IMR-90 (cell line): ENCODE results near the gene AHDC1.

ENCODE experiments used
- POLR2A ChIP-seq: IDR thresholded peaks from 2 replicates; pipeline ENCODE4 v1.6.1; 2012; ENCODE audit warnings: mild to moderate bottlenecking, low read depth, low read length
- RCOR1 ChIP-seq: IDR thresholded peaks from 2 replicates; pipeline ENCODE4 v1.6.1; 2012; ENCODE audit warnings: mild to moderate bottlenecking, low read length, improper control_type of control experiment; ENCODE audit not compliant: insufficient replicate concordance
- TF ChIP-seq, protein P1 (sequence below): conservative IDR thresholded peaks from 2 replicates; pipeline ENCODE4 v1.5.1; 2012; ENCODE audit warnings: mild to moderate bottlenecking, low read depth, low read length, improper control_type of control experiment

DNA sequence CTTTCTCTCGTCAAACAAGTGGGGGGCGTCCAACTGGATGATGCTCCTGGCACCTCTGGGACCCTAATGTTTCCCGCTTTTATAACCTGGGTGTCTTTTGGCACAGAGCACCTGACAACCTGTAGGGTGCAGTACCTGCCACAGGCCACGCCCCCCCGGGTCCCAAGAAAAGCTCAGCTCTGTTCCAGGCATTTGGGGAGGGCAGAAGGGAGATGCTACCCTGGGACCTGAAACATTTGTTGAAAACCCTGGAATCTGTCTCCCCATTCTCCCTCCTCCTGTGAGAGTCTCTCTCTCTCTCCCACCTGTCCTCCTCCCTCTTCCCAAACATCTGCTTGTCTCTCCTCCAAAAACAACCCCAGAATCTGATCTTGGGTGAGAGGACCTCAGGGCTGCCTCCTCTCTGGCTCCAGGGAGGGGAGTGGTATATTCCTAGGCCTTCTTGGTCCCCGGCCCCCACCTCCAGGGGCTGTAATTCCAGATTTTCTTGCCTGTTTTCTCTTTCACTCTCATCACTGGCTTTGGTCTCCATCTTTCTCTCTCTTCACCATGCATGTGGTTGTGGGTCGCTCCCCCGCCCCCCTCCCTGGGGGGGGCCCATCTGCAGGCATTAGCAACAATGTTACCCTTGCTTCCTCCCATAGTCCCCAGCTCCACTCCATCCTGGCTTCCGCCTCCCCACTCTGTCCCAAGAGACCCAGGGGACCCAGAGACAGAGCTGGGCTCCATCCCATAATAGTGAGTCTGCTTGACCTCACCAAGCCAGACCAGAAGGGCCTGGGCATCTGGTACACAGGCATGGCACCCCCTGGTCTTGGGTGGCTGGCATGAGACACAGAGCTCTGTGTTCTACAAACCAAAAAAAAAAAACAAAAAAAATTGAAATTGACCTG, 4.1 kb downstream of the AHDC1 start:
- TF ChIP-seq RCOR1 (no peak), POLR2A (no peak)
- TF ChIP-seq, protein P1, sequence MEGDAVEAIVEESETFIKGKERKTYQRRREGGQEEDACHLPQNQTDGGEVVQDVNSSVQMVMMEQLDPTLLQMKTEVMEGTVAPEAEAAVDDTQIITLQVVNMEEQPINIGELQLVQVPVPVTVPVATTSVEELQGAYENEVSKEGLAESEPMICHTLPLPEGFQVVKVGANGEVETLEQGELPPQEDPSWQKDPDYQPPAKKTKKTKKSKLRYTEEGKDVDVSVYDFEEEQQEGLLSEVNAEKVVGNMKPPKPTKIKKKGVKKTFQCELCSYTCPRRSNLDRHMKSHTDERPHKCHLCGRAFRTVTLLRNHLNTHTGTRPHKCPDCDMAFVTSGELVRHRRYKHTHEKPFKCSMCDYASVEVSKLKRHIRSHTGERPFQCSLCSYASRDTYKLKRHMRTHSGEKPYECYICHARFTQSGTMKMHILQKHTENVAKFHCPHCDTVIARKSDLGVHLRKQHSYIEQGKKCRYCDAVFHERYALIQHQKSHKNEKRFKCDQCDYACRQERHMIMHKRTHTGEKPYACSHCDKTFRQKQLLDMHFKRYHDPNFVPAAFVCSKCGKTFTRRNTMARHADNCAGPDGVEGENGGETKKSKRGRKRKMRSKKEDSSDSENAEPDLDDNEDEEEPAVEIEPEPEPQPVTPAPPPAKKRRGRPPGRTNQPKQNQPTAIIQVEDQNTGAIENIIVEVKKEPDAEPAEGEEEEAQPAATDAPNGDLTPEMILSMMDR, result no peak
